OCI-LY7 (cell line): ENCODE results near the gene NHS. TPM values are rescaled to one million over a fixed set of nuclear protein-coding genes. Genes with fewer than 3 reads are reported as not detected.

ENCODE experiments used
- BruUV-seq: library from RNA; stranded (reverse); fragments of 400-500 nt; replicated peaks from 2 replicates; lab custom pipeline; 2021; lab: Mats Ljungman, UMichigan
- CTCF ChIA-PET: fragments of 300-600 bp; sonication (Branson Sonifier 250); formaldehyde crosslinking; loops from one replicate; lab custom pipeline; 2022; ENCODE audit warnings: antibody characterized with exemption; ENCODE audit not compliant: unreplicated experiment; lab: Charles Lee
- POLR2A ChIA-PET: fragments of 300-600 bp; sonication (Branson Sonifier 250); formaldehyde crosslinking; loops from one replicate; lab custom pipeline; 2022; ENCODE audit warnings: antibody characterized with exemption; lab: Charles Lee
- DNase-seq: peaks from one replicate; pipeline ENCODE4 v3.0.0-alpha.2; 2015; ENCODE audit warnings: low spot score
- H2AFZ ChIP-seq: fragments of 200-600 bp; sonication (generic), shearing (Covaris generic); 2 replicates; pipeline ENCODE4 v1.6.1; 2014; ENCODE audit warnings: mild to moderate bottlenecking, antibody characterized with exemption, low read length, moderate library complexity
- H3K27ac ChIP-seq: fragments of 200-600 bp; sonication (generic); 2 replicates; pipeline ENCODE4 v1.5.1; 2014; ENCODE audit warnings: mixed run types, low read depth, mild to moderate bottlenecking, moderate library complexity, low read length, inconsistent platforms; ENCODE audit not compliant: poor library complexity, severe bottlenecking
- H3K36me3 ChIP-seq: fragments of 200-600 bp; sonication (generic); 2 replicates; pipeline ENCODE4 v1.6.1; 2014; ENCODE audit warnings: mild to moderate bottlenecking, antibody characterized with exemption, low read length, moderate library complexity, mixed read lengths; ENCODE audit not compliant: insufficient read depth
- H3K4me1 ChIP-seq: fragments of 200-600 bp; sonication (generic); 2 replicates; pipeline ENCODE4 v1.5.1; 2014; ENCODE audit warnings: mild to moderate bottlenecking, low read length; ENCODE audit not compliant: insufficient read depth, poor library complexity, severe bottlenecking
- H3K4me2 ChIP-seq: fragments of 200-600 bp; sonication (generic); 2 replicates; pipeline ENCODE4 v1.6.1; 2014; ENCODE audit warnings: mild to moderate bottlenecking, low read length
- H3K4me3 ChIP-seq: fragments of 200-600 bp; sonication (generic); 2 replicates; pipeline ENCODE4 v1.5.1; 2014; ENCODE audit warnings: mild to moderate bottlenecking, low read depth, low read length; ENCODE audit not compliant: poor library complexity, severe bottlenecking
- H3K79me2 ChIP-seq: fragments of 200-600 bp; sonication (generic); 2 replicates; pipeline ENCODE4 v1.6.1; 2016; ENCODE audit warnings: low read depth, mild to moderate bottlenecking, low read length, moderate library complexity, mixed read lengths; ENCODE audit not compliant: insufficient read depth
- H3K9me2 ChIP-seq: fragments of 200-600 bp; sonication (generic); 2 replicates; pipeline ENCODE4 v1.6.1; 2016; ENCODE audit warnings: mild to moderate bottlenecking, low read length, mixed read lengths; ENCODE audit not compliant: insufficient read depth
- H3K9me3 ChIP-seq: fragments of 200-600 bp; sonication (generic); 2 replicates; pipeline ENCODE4 v1.6.1; 2014; ENCODE audit warnings: mild to moderate bottlenecking, mixed run types, low read length, mixed read lengths
- H4K20me1 ChIP-seq: fragments of 200-600 bp; sonication (generic); 2 replicates; pipeline ENCODE4 v1.6.1; 2014; ENCODE audit warnings: mild to moderate bottlenecking, antibody characterized with exemption, low read length, moderate library complexity, mixed read lengths; ENCODE audit not compliant: insufficient read depth
- CTCF ChIP-seq: fragments of 200-600 bp; sonication (generic); conservative IDR thresholded peaks from 2 replicates; pipeline ENCODE4 v1.5.1; 2014; ENCODE audit warnings: mild to moderate bottlenecking, antibody characterized with exemption, low read length, moderate library complexity, mixed read lengths
- EZH2phosphoT487 ChIP-seq: fragments of 200-600 bp; sonication (generic); IDR thresholded peaks from 2 replicates; pipeline ENCODE4 v1.6.1; 2018; ENCODE audit warnings: low read depth, borderline replicate concordance, mild to moderate bottlenecking, mixed run types, antibody characterized with exemption, low read length, moderate library complexity, mixed read lengths
- intact Hi-C: fragments of 100-400 bp; cut with micrococcal nuclease; formaldehyde crosslinking; loops from one replicate; pipeline ENCODE4 v1.10.0; 2022; ENCODE audit not compliant: unreplicated experiment
- total RNA-seq, 2 experiments: library from RNA; depleted of rRNA in 1 of 2; stranded (reverse); fragments of >200 nt in 1 of 2; shearing (Covaris generic) in 1 of 2; gene quantifications; 2 replicates each; pipeline ENCODE4 v1.2.3, GENCODE V29; 2014 to 2022

Gene NHS
- total RNA-seq, 2 experiments from 2014 or later: not detected

GRCh38 chrX:17750436-17750835, 375.4 kb downstream of the NHS start:
- POLR2A ChIA-PET: no interaction called here

GRCh38 chrX:17758382-17758781, 383.4 kb downstream of the NHS start:
- no peak overlapping the region for H3K4me3 ChIP-seq
- H3K9me3 ChIP-seq: no peaks in the 10 kb centered on the region
- no peaks in the 10 kb centered on the region for H3K4me1 ChIP-seq
- no peak for DNase-seq
- H3K36me3 ChIP-seq: no peaks in the 10 kb centered on the region
- H3K4me2 ChIP-seq: no peak overlapping the region
- no peak for TF ChIP-seq CTCF
- TF ChIP-seq EZH2phosphoT487: no peak
- H3K27ac ChIP-seq: no peak overlapping the region
- H3K79me2 ChIP-seq: no peaks in the 10 kb centered on the region
- BruUV-seq: no TSS peak
- intact Hi-C loops: no loop called here
- CTCF ChIA-PET: no interaction called here
- H4K20me1 ChIP-seq: no peaks in the 10 kb centered on the region
- no peak overlapping the region for H2AFZ ChIP-seq
- H3K9me2 ChIP-seq: no peaks in the 10 kb centered on the region
- POLR2A ChIA-PET: no interaction called here

More at GRCh38 chrX:17750436-17750835, 375.4 kb downstream of the NHS start:
- Histone ChIP-seq H4K20me1 (no peaks in the 10 kb centered on the region), H3K9me3 (no peaks in the 10 kb centered on the region), H3K4me1 (no peaks in the 10 kb centered on the region), H3K9me2 (no peaks in the 10 kb centered on the region), H3K36me3 (no peaks in the 10 kb centered on the region), H2AFZ (no peak overlapping the region), H3K4me3 (no peak overlapping the region), H3K79me2 (no peaks in the 10 kb centered on the region), H3K4me2 (no peak overlapping the region), H3K27ac (no peak overlapping the region)
- no TSS peak for BruUV-seq
- no peak for DNase-seq
- CTCF ChIA-PET: no interaction called here
- intact Hi-C loops: no loop called here
- TF ChIP-seq EZH2phosphoT487 (no peak), CTCF (no peak)

GRCh38 chrX:17759990-17760389, 385.0 kb downstream of the NHS start:
- Histone ChIP-seq H3K9me3 (no peaks in the 10 kb centered on the region), H3K36me3 (no peaks in the 10 kb centered on the region), H3K9me2 (no peaks in the 10 kb centered on the region), H3K27ac (no peak overlapping the region), H2AFZ (no peak overlapping the region), H3K4me3 (no peak overlapping the region), H3K79me2 (no peaks in the 10 kb centered on the region), H4K20me1 (no peaks in the 10 kb centered on the region), H3K4me2 (no peak overlapping the region), H3K4me1 (no peaks in the 10 kb centered on the region)
- no TSS peak for BruUV-seq
- no peak for DNase-seq
- ChIA-PET POLR2A (no interaction called here), CTCF (no interaction called here)
- TF ChIP-seq EZH2phosphoT487: no peak
- TF ChIP-seq CTCF: no peak
- intact Hi-C loops: no loop called here
